ENCODE measurements around the gene PRAMEF12.

GRCh38 chr1:12772520-12772919 is 1.0 kb upstream of the PRAMEF12 start:
- TF ChIP-seq TAF1 (IDR thresholded peaks at IDR 0.05; ENCODE audit: low read depth) (no peak), ZBTB7A (IDR thresholded peaks at IDR 0.05; ENCODE audit: low read depth) (no peak), REST (IDR thresholded peaks at IDR 0.05; ENCODE audit: low read depth) (no peak), TEAD4 (IDR thresholded peaks at IDR 0.05) (no peak), FOXM1 (IDR thresholded peaks at IDR 0.05; ENCODE audit: borderline replicate concordance, low read depth) (no peak), NFIC (IDR thresholded peaks at IDR 0.05) (no peak), RAD21 (IDR thresholded peaks at IDR 0.05; ENCODE audit: low read depth) (no peak)
- TF ChIP-seq, protein P1, sequence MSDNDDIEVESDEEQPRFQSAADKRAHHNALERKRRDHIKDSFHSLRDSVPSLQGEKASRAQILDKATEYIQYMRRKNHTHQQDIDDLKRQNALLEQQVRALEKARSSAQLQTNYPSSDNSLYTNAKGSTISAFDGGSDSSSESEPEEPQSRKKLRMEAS (IDR thresholded peaks at IDR 0.05) = no peak

All from Ishikawa (cell line).